Erythroblast (primary cell): ENCODE results near the gene TBX20.
"Not testable (repeated sequence)": the region's sequence is repeated elsewhere in the genome, so short reads cannot be mapped to it uniquely, and the experiment has no call there.

Source experiments
- DNase-seq, 2 experiments: peaks; one replicate each; lab custom pipeline; 2025; lab: John Stamatoyannopoulos, UW
- GATA1 ChIP-seq: IDR thresholded peaks from 2 replicates; pipeline ENCODE4 v1.6.1; 2011; ENCODE audit warnings: low read depth, mild to moderate bottlenecking, control low read depth, low read length, moderate library complexity
- POLR2A ChIP-seq: IDR thresholded peaks from 2 replicates; pipeline ENCODE4 v1.6.1; 2011; ENCODE audit warnings: mild to moderate bottlenecking, low read length

The TBX20 gene

GRCh38 chr7:35250452-35250851, 3.4 kb downstream of the TBX20 start:
- TF ChIP-seq POLR2A (no peak), GATA1 (no peak)

GRCh38 chr7:35249537-35249907, 4.4 kb downstream of the TBX20 start:
- TF ChIP-seq POLR2A (no peak), GATA1 (no peak)
- no peak for DNase-seq

More at GRCh38 chr7:35250452-35250851, 3.4 kb downstream of the TBX20 start:
- no peak for DNase-seq

- DNase-seq = no peak
- no peak for TF ChIP-seq POLR2A
- TF ChIP-seq GATA1 = no peak
These were observed 5.0 kb downstream of the TBX20 start for GRCh38 chr7:35248576-35249536.

GRCh38 chr7:35246819-35247218, 7.1 kb downstream of the TBX20 start:
- no peak for TF ChIP-seq POLR2A
- no peak for DNase-seq

- TF ChIP-seq POLR2A (no peak), GATA1 (no peak)
- DNase-seq = no peak
These were observed 12.0 kb downstream of the TBX20 start for GRCh38 chr7:35241884-35242283.

GRCh38 chr7:35241436-35241835, 12.5 kb downstream of the TBX20 start:
- TF ChIP-seq POLR2A = no peak
- no peak for TF ChIP-seq GATA1
- DNase-seq = no peak

GRCh38 chr7:35241008-35241407, 12.9 kb downstream of the TBX20 start:
- DNase-seq = not testable (repeated sequence)

GRCh38 chr7:35238456-35238855, 15.4 kb downstream of the TBX20 start:
- DNase-seq = not testable (repeated sequence)

GRCh38 chr7:35232994-35233393, 20.9 kb downstream of the TBX20 start:
- no peak for TF ChIP-seq POLR2A
- no peak for TF ChIP-seq GATA1
- no peak for DNase-seq

- DNase-seq = not testable (repeated sequence)
These were observed 22.7 kb downstream of the TBX20 start for GRCh38 chr7:35231221-35231620.

GRCh38 chr7:35229116-35229780, 24.7 kb downstream of the TBX20 start:
- DNase-seq = not testable (repeated sequence)

GRCh38 chr7:35228496-35229051, 25.3 kb downstream of the TBX20 start:
- not testable (repeated sequence) for DNase-seq

- not testable (repeated sequence) for DNase-seq
These were observed 26.5 kb downstream of the TBX20 start for GRCh38 chr7:35227438-35227837.

GRCh38 chr7:35222445-35222844, 31.5 kb downstream of the TBX20 start:
- not testable (repeated sequence) for DNase-seq

GRCh38 chr7:35220176-35220575, 33.7 kb downstream of the TBX20 start:
- DNase-seq = not testable (repeated sequence)

- not testable (repeated sequence) for DNase-seq
These were observed 37.9 kb downstream of the TBX20 start for GRCh38 chr7:35216033-35216432.

GRCh38 chr7:35215063-35215462, 38.8 kb downstream of the TBX20 start:
- DNase-seq = not testable (repeated sequence)

GRCh38 chr7:35206924-35207323, 47.0 kb downstream of the TBX20 start:
- DNase-seq = not testable (repeated sequence)

GRCh38 chr7:35204850-35205249, 49.0 kb downstream of the TBX20 start:
- not testable (repeated sequence) for DNase-seq

- not testable (repeated sequence) for DNase-seq
These were observed 49.9 kb downstream of the TBX20 start for GRCh38 chr7:35204031-35204430.

- not testable (repeated sequence) for DNase-seq
These were observed 51.5 kb downstream of the TBX20 start for GRCh38 chr7:35202353-35202752.
